Measurements from ENCODE around the gene LAMC3. TPM values are rescaled to one million over a fixed set of nuclear protein-coding genes. Genes with fewer than 3 reads are reported as not detected.
"Not testable (repeated sequence)": the region's sequence is repeated elsewhere in the genome, so short reads cannot be mapped to it uniquely, and the experiment has no call there.

Gene LAMC3
- total RNA-seq, 2 experiments from 2014 or later: not detected

DNA sequence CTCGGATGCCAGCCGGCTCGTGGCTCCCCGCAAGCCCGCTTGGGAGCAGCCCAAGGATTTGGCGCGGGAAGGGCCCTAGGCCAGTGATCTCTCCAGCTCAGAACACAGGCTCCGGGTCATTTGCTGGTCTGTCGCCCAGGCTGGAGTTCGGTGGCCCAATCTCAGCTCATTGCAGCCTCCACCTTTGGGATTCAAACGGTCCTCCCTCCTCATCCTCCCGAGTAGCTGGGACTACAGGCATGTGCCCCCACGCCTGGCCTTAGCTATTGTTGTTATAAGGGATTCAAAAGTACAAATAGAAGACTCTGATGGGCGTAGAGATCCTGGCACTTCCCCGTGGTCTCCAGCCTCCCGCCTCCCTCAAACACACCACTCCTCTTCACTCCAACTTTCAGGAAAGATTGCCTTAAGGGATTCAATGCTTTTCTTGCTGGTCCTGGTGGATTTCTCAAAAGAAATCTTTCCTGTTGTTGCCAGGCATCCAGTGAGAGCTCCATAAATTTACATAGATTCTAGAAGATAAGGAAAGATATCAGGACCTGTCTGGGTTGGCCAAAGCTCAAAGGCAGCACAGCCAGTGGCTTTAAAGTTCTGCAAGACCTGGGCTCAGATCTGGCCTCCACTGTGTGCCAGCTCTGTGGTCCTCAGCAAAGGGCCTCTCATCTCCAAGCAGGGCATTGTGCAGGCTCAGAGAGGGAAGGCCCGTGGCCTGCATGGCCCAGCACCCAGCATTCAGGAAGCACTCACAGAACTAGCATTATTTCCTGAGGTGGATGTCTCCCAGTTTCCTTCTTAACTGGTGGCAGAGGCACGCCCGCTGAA lies 88.4 kb downstream of the LAMC3 start:
- Mint-ChIP-seq H3K9me3 (ENCODE audit: insufficient read depth) (no peaks in the 10 kb centered on the region), H3K36me3 (ENCODE audit: low read depth) (no peaks in the 10 kb centered on the region), H3K27me3 (ENCODE audit: low read depth) (peaks cover 36% of the 10 kb centered on the region), H3K27ac (no peak overlapping the region), H3K4me3 (peak overlapping the region; percentile 21), H3K4me1 (ENCODE audit: low read depth) (peaks cover 8% of the 10 kb centered on the region)
- CTCF ChIA-PET: interaction anchor here (1.7 kb wide), 1 partner anchor 51 kb away, joined by 4 read pairs; no protein-coding TSS in a partner anchor
- ATAC-seq (no peak), DNase-seq (no peak)
- POLR2A ChIA-PET: interaction anchor here (1.1 kb wide), 1 partner anchor 28 kb away, joined by 3 read pairs; the partner anchor contains the start of gene NUP214

DNA sequence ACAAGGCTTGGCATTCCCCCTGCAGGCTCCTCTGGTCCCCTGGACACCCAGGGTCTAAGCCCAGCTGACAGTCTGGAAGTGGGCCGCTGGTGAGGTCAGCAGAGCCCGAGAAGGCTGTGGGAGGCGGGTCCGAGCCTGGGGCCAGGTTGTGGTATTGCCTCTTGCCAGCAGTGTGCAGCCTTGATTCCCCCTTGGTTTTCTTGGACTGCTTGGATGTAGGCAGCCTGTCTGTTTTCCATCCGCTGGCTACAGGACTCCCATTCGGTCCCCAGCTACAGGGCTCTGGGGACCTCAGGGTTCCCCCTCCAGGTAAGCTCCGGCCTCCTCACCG lies 88.9 kb downstream of the LAMC3 start:
- Mint-ChIP-seq H3K27me3 (ENCODE audit: low read depth) (peaks cover 36% of the 10 kb centered on the region), H3K4me1 (ENCODE audit: low read depth) (peaks cover 8% of the 10 kb centered on the region), H3K27ac (no peak overlapping the region), H3K36me3 (ENCODE audit: low read depth) (no peaks in the 10 kb centered on the region), H3K4me3 (no peak overlapping the region), H3K9me3 (ENCODE audit: insufficient read depth) (no peaks in the 10 kb centered on the region)
- ChIA-PET POLR2A (interaction anchor here (1.1 kb wide), 1 partner anchor 27 kb away, joined by 3 read pairs; the partner anchor contains the start of gene NUP214), CTCF (no interaction called here)
- ATAC-seq (no peak), DNase-seq (no peak)

DNA sequence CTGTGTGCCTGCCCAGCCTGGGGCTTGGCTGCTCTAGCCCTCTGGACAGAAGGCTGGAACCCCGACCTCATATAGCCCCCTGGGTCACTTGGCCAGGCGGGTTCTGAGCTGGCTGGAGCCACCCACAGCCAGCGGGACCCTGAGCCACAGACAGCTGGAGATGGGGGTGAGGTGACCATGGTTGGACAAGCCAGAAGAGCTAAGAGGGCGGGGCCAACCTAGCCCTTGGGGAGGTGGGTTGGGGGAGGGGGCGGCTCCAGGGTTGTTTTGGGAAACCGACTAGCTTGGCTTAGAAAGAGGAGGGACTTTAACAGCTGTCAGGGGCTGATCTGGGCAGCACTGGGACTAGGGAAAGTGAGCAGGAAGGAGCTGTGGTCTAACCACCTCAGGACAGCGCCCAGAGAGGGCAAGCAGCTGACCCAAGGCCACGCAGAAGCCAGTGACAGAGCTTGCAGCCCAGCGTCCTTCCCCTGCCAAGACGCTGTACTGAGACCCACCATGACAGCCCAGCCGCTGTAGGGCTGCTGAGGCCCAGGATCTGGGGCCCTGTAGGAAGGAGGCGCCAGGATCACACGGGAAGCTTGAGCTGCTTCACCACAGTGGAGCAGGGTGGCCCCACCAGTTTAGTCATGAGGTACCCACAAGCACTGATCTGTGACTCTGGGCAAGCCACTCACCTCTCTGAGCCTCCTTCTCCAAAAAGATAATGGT lies 89.6 kb downstream of the LAMC3 start:
- Mint-ChIP-seq H3K9me3 (ENCODE audit: insufficient read depth) (no peaks in the 10 kb centered on the region), H3K4me3 (no peak overlapping the region), H3K4me1 (ENCODE audit: low read depth) (peaks cover 8% of the 10 kb centered on the region), H3K27me3 (ENCODE audit: low read depth) (peaks cover 36% of the 10 kb centered on the region), H3K36me3 (ENCODE audit: low read depth) (no peaks in the 10 kb centered on the region), H3K27ac (no peak overlapping the region)
- DNase-seq (no peak), ATAC-seq (no peak)
- POLR2A ChIA-PET: interaction anchor here (1.1 to 2.0 kb wide), 2 partner anchors 26 kb away, joined by 3 to 13 read pairs; partner anchors contain the start of gene NUP214
- CTCF ChIA-PET: interaction anchor here (0.6 kb wide), 1 partner anchor 46 kb away, joined by 3 read pairs; no protein-coding TSS in a partner anchor

- ChIA-PET POLR2A (interaction anchor here (2.0 kb wide), 1 partner anchor 26 kb away, joined by 13 read pairs; the partner anchor contains the start of gene NUP214), CTCF (interaction anchor here (0.6 kb wide), 1 partner anchor 1724 kb away, joined by 4 read pairs; no protein-coding TSS in a partner anchor)
- H3K4me1 Mint-ChIP-seq (ENCODE audit: low read depth): peaks cover 8% of the 10 kb centered on the region
- no peaks in the 10 kb centered on the region for H3K9me3 Mint-ChIP-seq (ENCODE audit: insufficient read depth)
- no peak overlapping the region for H3K4me3 Mint-ChIP-seq
- no peaks in the 10 kb centered on the region for H3K36me3 Mint-ChIP-seq (ENCODE audit: low read depth)
- ATAC-seq (no peak), DNase-seq (no peak)
- peaks cover 33% of the 10 kb centered on the region for H3K27me3 Mint-ChIP-seq (ENCODE audit: low read depth)
- H3K27ac Mint-ChIP-seq: no peak overlapping the region
Observed at GRCh38 chr9:131099102-131099606, 90.2 kb downstream of the LAMC3 start.

GRCh38 chr9:131099845-131100244 lies 90.9 kb downstream of the LAMC3 start:
- not testable (repeated sequence) for ATAC-seq; H3K27ac Mint-ChIP-seq; H3K4me3 Mint-ChIP-seq; H3K36me3 Mint-ChIP-seq (ENCODE audit: low read depth); DNase-seq; H3K4me1 Mint-ChIP-seq (ENCODE audit: low read depth); H3K9me3 Mint-ChIP-seq (ENCODE audit: insufficient read depth)
- POLR2A ChIA-PET: interaction anchor here (2.0 kb wide), 1 partner anchor 25 kb away, joined by 13 read pairs; the partner anchor contains the start of gene NUP214
- CTCF ChIA-PET: interaction anchor here (1.0 kb wide), 1 partner anchor 43 kb away, joined by 3 read pairs; no protein-coding TSS in a partner anchor
- peaks cover 26% of the 10 kb centered on the region for H3K27me3 Mint-ChIP-seq (ENCODE audit: low read depth)

DNA sequence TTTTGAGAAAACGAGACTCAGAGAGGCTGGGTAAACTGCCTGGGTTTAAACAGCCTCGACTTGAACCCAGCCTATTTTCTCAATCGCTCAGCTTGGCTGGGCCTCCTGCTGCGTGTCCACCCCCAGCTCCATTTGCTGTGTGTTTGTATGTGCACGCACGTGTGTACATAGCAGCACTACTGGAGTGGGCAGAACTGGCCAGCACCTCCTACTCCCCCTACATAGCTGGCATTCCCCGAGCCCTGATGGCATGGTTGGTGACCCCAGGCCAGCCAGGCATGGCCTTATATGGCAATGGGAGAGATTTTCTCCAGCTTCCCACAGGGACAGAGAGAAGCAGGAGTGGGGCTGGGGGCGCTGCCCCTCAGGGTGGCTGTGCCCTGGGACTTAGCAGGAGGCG lies 91.5 kb downstream of the LAMC3 start:
- no peak for ATAC-seq
- ChIA-PET POLR2A (no interaction called here), CTCF (interaction anchor here (1.0 kb wide), 1 partner anchor 43 kb away, joined by 3 read pairs; no protein-coding TSS in a partner anchor)
- no peak overlapping the region for H3K27ac Mint-ChIP-seq
- peaks cover 20% of the 10 kb centered on the region for H3K27me3 Mint-ChIP-seq (ENCODE audit: low read depth)
- no peaks in the 10 kb centered on the region for H3K9me3 Mint-ChIP-seq (ENCODE audit: insufficient read depth)
- H3K36me3 Mint-ChIP-seq (ENCODE audit: low read depth): no peaks in the 10 kb centered on the region
- DNase-seq: no peak
- no peak overlapping the region for H3K4me3 Mint-ChIP-seq
- peaks cover 8% of the 10 kb centered on the region for H3K4me1 Mint-ChIP-seq (ENCODE audit: low read depth)

DNA sequence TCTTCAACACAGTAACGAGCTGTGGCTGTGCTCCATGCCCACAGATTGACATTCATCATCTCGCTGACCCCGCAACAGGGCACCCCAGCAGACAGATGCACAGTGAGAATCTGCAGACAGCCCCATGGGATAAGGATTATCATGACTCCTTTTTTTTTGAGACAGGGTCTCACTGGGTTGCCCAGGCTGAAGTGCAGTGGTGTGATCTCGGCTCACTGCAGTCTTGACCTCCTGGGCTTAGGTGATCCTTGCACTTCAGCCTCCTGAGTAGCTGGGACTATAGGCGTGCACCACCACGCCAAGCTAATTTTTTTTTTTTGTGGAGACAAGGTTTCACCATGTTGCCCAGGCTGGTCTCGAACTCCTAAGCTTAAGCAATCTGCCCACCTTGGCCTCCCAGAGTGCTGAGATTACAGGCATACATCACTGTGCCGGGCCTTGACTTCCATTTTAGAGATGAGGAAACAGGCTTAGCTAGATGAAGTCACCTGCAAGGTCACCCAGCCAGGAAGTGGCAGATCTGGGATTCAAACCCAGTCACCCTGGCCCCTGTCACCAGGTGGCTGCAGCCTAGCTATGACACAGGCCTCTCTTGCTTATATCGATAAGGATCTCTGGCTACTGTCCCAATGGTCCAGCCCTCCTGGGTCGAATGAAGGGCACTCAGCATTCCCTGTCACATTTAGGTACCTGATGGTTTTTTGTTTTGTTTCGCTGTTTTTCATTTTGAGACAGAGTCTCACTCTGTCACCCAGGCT lies 92.4 kb downstream of the LAMC3 start:
- Mint-ChIP-seq H3K27ac (no peak overlapping the region), H3K4me1 (ENCODE audit: low read depth) (peaks cover 3% of the 10 kb centered on the region), H3K9me3 (ENCODE audit: insufficient read depth) (no peaks in the 10 kb centered on the region), H3K4me3 (no peak overlapping the region), H3K36me3 (ENCODE audit: low read depth) (no peaks in the 10 kb centered on the region), H3K27me3 (ENCODE audit: low read depth) (peaks cover 13% of the 10 kb centered on the region)
- DNase-seq (no peak), ATAC-seq (no peak)
- ChIA-PET CTCF (no interaction called here), POLR2A (interaction anchor here (0.7 kb wide), 1 partner anchor 209 kb away, joined by 3 read pairs; no protein-coding TSS in a partner anchor)

- Mint-ChIP-seq H3K4me1 (ENCODE audit: low read depth) (no peaks in the 10 kb centered on the region), H3K4me3 (no peak overlapping the region), H3K27ac (no peak overlapping the region), H3K9me3 (ENCODE audit: insufficient read depth) (no peaks in the 10 kb centered on the region), H3K36me3 (ENCODE audit: low read depth) (no peaks in the 10 kb centered on the region), H3K27me3 (ENCODE audit: low read depth) (peaks cover 2% of the 10 kb centered on the region)
- ChIA-PET POLR2A (interaction anchor here (0.6 kb wide), 1 partner anchor 28 kb away, joined by 3 read pairs; no protein-coding TSS in a partner anchor), CTCF (no interaction called here)
- ATAC-seq (no peak), DNase-seq (no peak)
Observed at GRCh38 chr9:131103024-131103423, 94.0 kb downstream of the LAMC3 start.

DNA sequence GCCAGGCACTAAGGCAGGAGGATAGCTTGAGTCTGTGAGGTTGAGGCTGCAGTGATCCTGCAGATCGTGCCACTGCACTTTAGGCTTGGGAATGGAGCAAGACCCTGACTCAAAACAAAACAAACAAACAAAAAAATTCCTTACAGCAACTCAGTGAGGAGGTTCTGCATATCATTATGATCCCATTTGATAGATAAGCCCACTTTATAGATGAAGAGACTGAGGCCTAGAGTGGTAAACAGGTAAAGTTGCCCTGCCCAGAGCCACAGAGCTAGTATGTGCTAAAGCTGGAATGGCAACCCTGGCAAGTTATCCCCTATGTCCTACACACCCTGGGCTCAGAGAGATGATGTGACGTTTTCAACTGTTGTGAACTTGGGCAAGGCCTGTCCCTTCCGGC lies 94.6 kb downstream of the LAMC3 start:
- ATAC-seq (no peak), DNase-seq (no peak)
- Mint-ChIP-seq H3K27me3 (ENCODE audit: low read depth) (no peaks in the 10 kb centered on the region), H3K36me3 (ENCODE audit: low read depth) (no peaks in the 10 kb centered on the region), H3K27ac (no peak overlapping the region), H3K4me3 (no peak overlapping the region), H3K4me1 (ENCODE audit: low read depth) (no peaks in the 10 kb centered on the region), H3K9me3 (ENCODE audit: insufficient read depth) (no peaks in the 10 kb centered on the region)
- ChIA-PET POLR2A (no interaction called here), CTCF (no interaction called here)

- H3K27ac Mint-ChIP-seq: no peak overlapping the region
- ChIA-PET CTCF (no interaction called here), POLR2A (no interaction called here)
- no peaks in the 10 kb centered on the region for H3K36me3 Mint-ChIP-seq (ENCODE audit: low read depth)
- no peak overlapping the region for H3K4me3 Mint-ChIP-seq
- no peaks in the 10 kb centered on the region for H3K4me1 Mint-ChIP-seq (ENCODE audit: low read depth)
- ATAC-seq (no peak), DNase-seq (no peak)
- H3K9me3 Mint-ChIP-seq (ENCODE audit: insufficient read depth): no peaks in the 10 kb centered on the region
- H3K27me3 Mint-ChIP-seq (ENCODE audit: low read depth): no peaks in the 10 kb centered on the region
Observed at GRCh38 chr9:131104016-131104740, 95.2 kb downstream of the LAMC3 start.

DNA sequence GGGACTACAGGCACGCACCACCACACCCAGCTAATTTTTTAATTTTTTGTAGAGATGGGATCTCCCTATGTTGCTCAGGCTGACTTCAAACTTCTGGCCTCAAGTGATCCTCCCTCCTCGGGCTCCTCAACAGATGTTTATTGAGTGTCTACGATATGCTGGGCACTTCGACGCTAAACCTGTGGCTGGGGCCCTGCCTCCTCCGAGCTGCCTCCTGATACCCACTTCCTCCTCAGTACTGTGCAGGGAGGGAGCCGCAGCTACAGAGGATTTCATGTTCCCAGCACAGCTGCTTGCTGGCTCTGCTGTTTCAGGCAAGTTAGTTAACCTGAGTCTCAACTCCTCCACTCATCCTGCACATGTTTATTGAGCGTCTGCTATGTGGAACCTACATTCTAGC lies 97.0 kb downstream of the LAMC3 start:
- CTCF ChIA-PET: no interaction called here
- POLR2A ChIA-PET: interaction anchor here (1.1 kb wide), 1 partner anchor 19 kb away, joined by 3 read pairs; the partner anchor contains the start of gene NUP214
- no peak overlapping the region for H3K27ac Mint-ChIP-seq
- H3K4me1 Mint-ChIP-seq (ENCODE audit: low read depth): no peaks in the 10 kb centered on the region
- no peak overlapping the region for H3K4me3 Mint-ChIP-seq
- H3K27me3 Mint-ChIP-seq (ENCODE audit: low read depth): no peaks in the 10 kb centered on the region
- no peaks in the 10 kb centered on the region for H3K36me3 Mint-ChIP-seq (ENCODE audit: low read depth)
- no peak for ATAC-seq
- no peaks in the 10 kb centered on the region for H3K9me3 Mint-ChIP-seq (ENCODE audit: insufficient read depth)
- no peak for DNase-seq
